Mesothelial cell of epicardium (in vitro differentiated cells): ENCODE data around the gene PLK4. TPM values are rescaled to one million over a fixed set of nuclear protein-coding genes. Genes with fewer than 3 reads are reported as not detected.

Experiments
- DNase-seq, 2 experiments: peaks; one replicate each; pipeline ENCODE4 v3.0.0; 2021; ENCODE audit warnings: low spot score in 2 of 2; ENCODE audit not compliant: unreplicated experiment in 2 of 2
- H3K27ac Mint-ChIP-seq: 2 replicates; pipeline ENCODE4 v1.8.0; 2021; ENCODE audit warnings: mixed read lengths
- H3K27me3 Mint-ChIP-seq: 2 replicates; pipeline ENCODE4 v1.8.0; 2021; ENCODE audit warnings: low read depth, mixed read lengths
- H3K36me3 Mint-ChIP-seq: 2 replicates; pipeline ENCODE4 v1.8.0; 2021; ENCODE audit warnings: mixed read lengths
- H3K4me1 Mint-ChIP-seq: 2 replicates; pipeline ENCODE4 v1.8.0; 2021; ENCODE audit warnings: mixed read lengths
- H3K4me3 Mint-ChIP-seq: 2 replicates; pipeline ENCODE4 v1.8.0; 2021; ENCODE audit warnings: mild to moderate bottlenecking, moderate library complexity, mixed read lengths
- H3K9me3 Mint-ChIP-seq: 2 replicates; pipeline ENCODE4 v1.8.0; 2021; ENCODE audit warnings: mixed read lengths
- CTCF ChIP-seq: fragments of 200-600 bp; sonication (generic); IDR thresholded peaks from one replicate; pipeline ENCODE4 v1.5.0; 2021; ENCODE audit warnings: antibody characterized with exemption; ENCODE audit not compliant: unreplicated experiment
- total RNA-seq: library from RNA; stranded (reverse); gene quantifications from 3 replicates; pipeline ENCODE4 v1.2.1, GENCODE V29; 2021

The PLK4 gene
- total RNA-seq: 11.6 to 14.3 TPM (median 14.1 TPM) in 3 replicates

- Mint-ChIP-seq H3K27ac (peak within 1 kb of the TSS; percentile 99), H3K36me3 (peaks cover 5% of the 10 kb centered on the region), H3K4me1 (peaks cover 22% of the 10 kb centered on the region), H3K27me3 (no peaks in the 10 kb centered on the region), H3K4me3 (peak within 1 kb of the TSS; percentile 91), H3K9me3 (no peaks in the 10 kb centered on the region)
- DNase-seq: peak; percentile 89 to 97
- no peak for TF ChIP-seq CTCF
Observed at GRCh38 chr4:127880763-127881562, at the start of gene PLK4. TSS of gene PLK4 (plus strand) at chr4:127880893. CDS start at chr4:127881135, 242 bp downstream.

GRCh38 chr4:127832585-127832984 is 48.1 kb upstream of the PLK4 start:
- no peaks in the 10 kb centered on the region for H3K27me3 Mint-ChIP-seq
- H3K9me3 Mint-ChIP-seq: no peaks in the 10 kb centered on the region
- H3K27ac Mint-ChIP-seq: no peak overlapping the region
- no peaks in the 10 kb centered on the region for H3K36me3 Mint-ChIP-seq
- H3K4me1 Mint-ChIP-seq: no peaks in the 10 kb centered on the region
- H3K4me3 Mint-ChIP-seq: no peak overlapping the region
- TF ChIP-seq CTCF: no peak
- no peak for DNase-seq

GRCh38 chr4:127843704-127844600 is 36.7 kb upstream of the PLK4 start:
- H3K27me3 Mint-ChIP-seq: no peaks in the 10 kb centered on the region
- peaks cover 26% of the 10 kb centered on the region for H3K36me3 Mint-ChIP-seq
- no peak overlapping the region for H3K4me3 Mint-ChIP-seq
- H3K4me1 Mint-ChIP-seq: no peaks in the 10 kb centered on the region
- H3K27ac Mint-ChIP-seq: no peak overlapping the region
- no peak for TF ChIP-seq CTCF
- peaks cover 27% of the 10 kb centered on the region for H3K9me3 Mint-ChIP-seq
- no peak for DNase-seq

- Mint-ChIP-seq H3K4me1 (no peaks in the 10 kb centered on the region), H3K9me3 (peaks cover 31% of the 10 kb centered on the region), H3K4me3 (no peak overlapping the region), H3K36me3 (peaks cover 30% of the 10 kb centered on the region), H3K27me3 (no peaks in the 10 kb centered on the region), H3K27ac (no peak overlapping the region)
- no peak for DNase-seq
- TF ChIP-seq CTCF: no peak
Observed at GRCh38 chr4:127844601-127845116, 36.0 kb upstream of the PLK4 start.

GRCh38 chr4:127846061-127846460 is 34.6 kb upstream of the PLK4 start:
- H3K36me3 Mint-ChIP-seq: peaks cover 39% of the 10 kb centered on the region
- peaks cover 44% of the 10 kb centered on the region for H3K9me3 Mint-ChIP-seq
- DNase-seq: no peak
- no peak for TF ChIP-seq CTCF
- no peak overlapping the region for H3K4me3 Mint-ChIP-seq
- H3K4me1 Mint-ChIP-seq: no peaks in the 10 kb centered on the region
- H3K27me3 Mint-ChIP-seq: no peaks in the 10 kb centered on the region
- no peak overlapping the region for H3K27ac Mint-ChIP-seq
